Measurements from ENCODE around the gene NOP53.

DNA sequence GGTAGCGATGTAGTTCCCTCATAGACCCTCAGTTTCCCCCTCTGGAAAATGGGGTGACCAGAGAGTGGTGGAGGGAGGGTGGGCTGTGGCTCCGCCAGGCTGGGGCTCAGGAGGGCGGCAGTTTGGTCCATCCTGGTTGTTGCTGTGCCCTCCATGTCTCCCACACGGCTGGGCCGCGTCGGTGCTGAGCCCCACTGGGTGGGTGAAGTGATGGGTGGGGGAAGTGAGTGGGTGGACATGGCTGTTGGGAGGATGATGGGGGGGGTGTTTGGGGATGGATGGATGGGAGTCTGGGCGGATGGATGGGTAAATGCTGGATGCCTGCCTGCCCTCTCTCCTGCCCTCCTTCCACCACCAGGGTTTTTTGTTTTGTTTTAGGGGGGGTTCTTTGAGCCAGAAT, 48.7 kb upstream of the NOP53 start:
- no peak for TF ChIP-seq CTCF (IDR thresholded peaks at IDR 0.05)
- TF ChIP-seq TCF7 (CRISPR knock-in tag; IDR thresholded peaks at IDR 0.05; ENCODE audit: low read depth) = no peak
- no peak for TF ChIP-seq KAT7 (CRISPR knock-in tag; IDR thresholded peaks at IDR 0.05; ENCODE audit: borderline replicate concordance)
- TF ChIP-seq, protein P1, sequence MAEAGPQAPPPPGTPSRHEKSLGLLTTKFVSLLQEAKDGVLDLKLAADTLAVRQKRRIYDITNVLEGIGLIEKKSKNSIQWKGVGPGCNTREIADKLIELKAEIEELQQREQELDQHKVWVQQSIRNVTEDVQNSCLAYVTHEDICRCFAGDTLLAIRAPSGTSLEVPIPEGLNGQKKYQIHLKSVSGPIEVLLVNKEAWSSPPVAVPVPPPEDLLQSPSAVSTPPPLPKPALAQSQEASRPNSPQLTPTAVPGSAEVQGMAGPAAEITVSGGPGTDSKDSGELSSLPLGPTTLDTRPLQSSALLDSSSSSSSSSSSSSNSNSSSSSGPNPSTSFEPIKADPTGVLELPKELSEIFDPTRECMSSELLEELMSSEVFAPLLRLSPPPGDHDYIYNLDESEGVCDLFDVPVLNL (CRISPR knock-in tag; IDR thresholded peaks at IDR 0.05; ENCODE audit: borderline replicate concordance, low read depth) = no peak
- TF ChIP-seq ZBTB43 (CRISPR knock-in tag; IDR thresholded peaks at IDR 0.05) = no peak
- no peak for TF ChIP-seq NFE2L1 (CRISPR knock-in tag; IDR thresholded peaks at IDR 0.05)
- no peak for TF ChIP-seq NR1H2 (CRISPR knock-in tag; IDR thresholded peaks at IDR 0.05)
- TF ChIP-seq, protein P2, sequence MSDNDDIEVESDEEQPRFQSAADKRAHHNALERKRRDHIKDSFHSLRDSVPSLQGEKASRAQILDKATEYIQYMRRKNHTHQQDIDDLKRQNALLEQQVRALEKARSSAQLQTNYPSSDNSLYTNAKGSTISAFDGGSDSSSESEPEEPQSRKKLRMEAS (CRISPR knock-in tag; IDR thresholded peaks at IDR 0.05) = no peak

Data from WTC11 (cell line).